HepG2 (cell line): Measurements from ENCODE around the gene MAN1A2. TPM values are rescaled to one million over a fixed set of nuclear protein-coding genes. Genes with fewer than 3 reads are reported as not detected.

Source experiments
- ATAC-seq: fragments of 200-7000 bp; cut with Tn5 transposase; 3 replicates; pipeline ENCODE4 v1.9.1; 2020; ENCODE audit warnings: mild to moderate bottlenecking, moderate library complexity
- BruUV-seq: library from RNA; stranded (reverse); fragments of 400-500 nt; replicated peaks from 2 replicates; lab custom pipeline; 2021; lab: Mats Ljungman, UMichigan
- CTCF ChIA-PET: fragments of 300-600 bp; formaldehyde crosslinking; extraction: SDS; loops from one replicate; lab custom pipeline; 2021; ENCODE audit warnings: low total read pairs, inconsistent platforms, low intra/inter-chr PET ratio; lab: Yijun Ruan, JAX
- POLR2A ChIA-PET: fragments of 350-600 bp; sonication (Branson Sonifier 250); formaldehyde crosslinking; loops from one replicate; lab custom pipeline; 2020; ENCODE audit warnings: antibody characterized with exemption, inconsistent platforms; lab: Yijun Ruan, JAX
- DNase-seq: peaks from one replicate; pipeline ENCODE4 v3.0.0-alpha.2; 2015; ENCODE audit warnings: low spot score
- FAIRE-seq: peaks from 3 replicates; lab custom pipeline; 2011; peaks lifted over from hg19 to GRCh38; lab: Jason Lieb, UNC
- H2AFZ ChIP-seq: one replicate; pipeline ENCODE4 v1.6.1; 2011; ENCODE audit warnings: low read length, inconsistent platforms
- H3K27ac ChIP-seq: fragments of 300-600 bp; 3 replicates; pipeline ENCODE4 v1.8.0; 2011; ENCODE audit warnings: mixed run types, mild to moderate bottlenecking, mixed read lengths, low read length, inconsistent platforms; ENCODE audit not compliant: insufficient read depth; ENCODE audit errors: extremely low read length
- H3K27me3 ChIP-seq, 2 experiments: fragments of 200-600 bp in 1 of 2; 2 replicates in 1 of 2; 3 replicates in 1 of 2; pipeline versions ENCODE4 v1.6.0 to v1.8.0; 2011; ENCODE audit warnings: low read length in 2 of 2, mild to moderate bottlenecking in 2 of 2, moderate library complexity in 2 of 2, inconsistent platforms in 1 of 2; ENCODE audit not compliant: insufficient read depth in 2 of 2, control insufficient read depth in 1 of 2
- H3K36me3 ChIP-seq, 2 experiments: fragments of 200-600 bp in 1 of 2; replicated peaks in 1 of 2; 2 replicates in 1 of 2; 3 replicates in 1 of 2; pipeline versions ENCODE4 v1.5.1 to v1.8.0; 2011; ENCODE audit warnings: low read length in 2 of 2, inconsistent platforms in 1 of 2; ENCODE audit not compliant: insufficient read depth in 2 of 2, control insufficient read depth in 1 of 2
- H3K4me1 ChIP-seq: 2 replicates; pipeline ENCODE4 v1.5.1; 2012; ENCODE audit warnings: low read length, inconsistent platforms; ENCODE audit not compliant: insufficient read depth
- H3K4me2 ChIP-seq: 2 replicates; pipeline ENCODE4 v1.6.0; 2011; ENCODE audit warnings: low read depth, low read length, inconsistent platforms
- H3K4me3 ChIP-seq, 3 experiments: fragments of 200-600 bp in 1 of 3; sonication (generic), shearing (Covaris generic) in 1 of 3; replicated peaks in 1 of 3; 2 replicates each; pipeline ENCODE4 v1.5.1; 2011 to 2016; ENCODE audit warnings: low read length in 3 of 3, inconsistent platforms in 2 of 3, low read depth in 2 of 3, mild to moderate bottlenecking in 2 of 3, control low read depth in 1 of 3, mixed read lengths in 1 of 3; ENCODE audit not compliant: insufficient read depth in 1 of 3
- H3K79me2 ChIP-seq: one replicate; pipeline ENCODE4 v1.6.1; 2011; ENCODE audit warnings: low read length, inconsistent platforms; ENCODE audit not compliant: insufficient read depth
- H3K9ac ChIP-seq: 2 replicates; pipeline ENCODE4 v1.6.0; 2011; ENCODE audit warnings: mild to moderate bottlenecking, low read depth, low read length, inconsistent platforms; ENCODE audit not compliant: insufficient read depth
- H3K9me3 ChIP-seq: 2 replicates; pipeline ENCODE4 v1.5.1; 2012; ENCODE audit warnings: mild to moderate bottlenecking, low read length
- H4K20me1 ChIP-seq: 2 replicates; pipeline ENCODE4 v1.6.0; 2011; ENCODE audit warnings: inconsistent platforms, mild to moderate bottlenecking, low read length, moderate library complexity; ENCODE audit not compliant: insufficient read depth
- ATAD3A ChIP-seq: sonication (generic); formaldehyde crosslinking; IDR thresholded peaks from 2 replicates; pipeline ENCODE4 v1.4.0; 2020; ENCODE audit warnings: missing genetic modification reagents
- FIP1L1 ChIP-seq: fragments of 200-400 bp; formaldehyde crosslinking; IDR thresholded peaks from 2 replicates; pipeline ENCODE4 v1.6.1; 2018; ENCODE audit warnings: low read depth, mild to moderate bottlenecking, low read length, moderate library complexity, borderline replicate concordance; ENCODE audit not compliant: insufficient read depth
- FLYWCH1 ChIP-seq: sonication (generic); formaldehyde crosslinking; IDR thresholded peaks from 2 replicates; pipeline ENCODE4 v1.8.1; 2023; ENCODE audit warnings: mild to moderate bottlenecking, missing genetic modification reagents
- NR1H2 ChIP-seq: sonication (generic); formaldehyde crosslinking; IDR thresholded peaks from 2 replicates; pipeline ENCODE4 v1.8.1; 2022; ENCODE audit warnings: low read depth, missing genetic modification reagents, borderline replicate concordance
- NR2C2 ChIP-seq: sonication (generic); formaldehyde crosslinking; IDR thresholded peaks from 2 replicates; pipeline ENCODE4 v1.4.0; 2020; ENCODE audit warnings: missing genetic modification reagents, mild to moderate bottlenecking, moderate library complexity, borderline replicate concordance
- RBM22 ChIP-seq: fragments of 200-400 bp; formaldehyde crosslinking; optimal IDR thresholded peaks from 2 replicates; pipeline ENCODE3; 2017; ENCODE audit warnings: mild to moderate bottlenecking, low read length, moderate library complexity
- THYN1 ChIP-seq: sonication (generic); formaldehyde crosslinking; IDR thresholded peaks from 2 replicates; pipeline ENCODE4 v1.8.1; 2023; ENCODE audit warnings: low read depth, mild to moderate bottlenecking, moderate library complexity, missing genetic modification reagents, borderline replicate concordance
- ZBED4 ChIP-seq: sonication (generic); formaldehyde crosslinking; IDR thresholded peaks from 2 replicates; pipeline ENCODE4 v1.4.0; 2020; ENCODE audit warnings: missing genetic modification reagents, borderline replicate concordance
- ZFP1 ChIP-seq: IDR thresholded peaks from 2 replicates; pipeline ENCODE4 v1.6.1; 2016
- ZNF121 ChIP-seq: sonication (generic); formaldehyde crosslinking; IDR thresholded peaks from 2 replicates; pipeline ENCODE4 v1.5.0; 2020; ENCODE audit warnings: mild to moderate bottlenecking, missing genetic modification reagents
- ZNF770 ChIP-seq: sonication (generic); formaldehyde crosslinking; IDR thresholded peaks from 2 replicates; pipeline ENCODE4 v1.5.0; 2020; ENCODE audit warnings: mild to moderate bottlenecking, missing genetic modification reagents
- ZNF879 ChIP-seq: sonication (generic); formaldehyde crosslinking; IDR thresholded peaks from 2 replicates; pipeline ENCODE4 v1.8.1; 2023; ENCODE audit warnings: missing genetic modification reagents
- ZSCAN29 ChIP-seq: sonication (generic); formaldehyde crosslinking; conservative IDR thresholded peaks from 2 replicates; pipeline ENCODE4 v1.4.0; 2020; ENCODE audit warnings: mild to moderate bottlenecking, missing genetic modification reagents
- WGBS: methylation state at CpG from one replicate; pipeline ENCODE4 v1.1.6; 2017; ENCODE audit warnings: low lambda C conversion rate; 5-methylcytosine and 5-hydroxymethylcytosine counted together
- in situ Hi-C: cut with HindIII; loops from 2 replicates; pipeline ENCODE4 v1.10.0; 2017; ENCODE audit warnings: low pct_unique_long_range_greater_than_20kb; ENCODE audit not compliant: extremely low pct_ligation_motif_present
- intact Hi-C: fragments of 100-400 bp; cut with micrococcal nuclease; formaldehyde crosslinking; loops from one replicate; pipeline ENCODE4 v1.10.0; 2022; ENCODE audit not compliant: unreplicated experiment
- polyA plus RNA-seq, 8 experiments: library from polyadenylated mRNA; depleted of rRNA in 3 of 8; stranded (reverse) in 7 of 8; unstranded in 1 of 8; fragments of >200 nt; fragmentation: Illumina TruSeq in 4 of 8; extraction: Trizol in 4 of 8; gene quantifications; 2 replicates each; pipeline versions ENCODE4 v1.2.1 to v1.2.3, GENCODE V29; 2011 to 2016; ENCODE audit warnings: low read depth in 4 of 8, missing spikeins in 1 of 8, mixed read lengths in 1 of 8; ENCODE audit not compliant: insufficient read depth in 1 of 8
- total RNA-seq, 5 experiments: library from RNA; depleted of rRNA; stranded (reverse); fragments of >200 nt; fragmentation: Illumina TruSeq; extraction: Trizol; gene quantifications; 2 replicates each; pipeline ENCODE4 v1.2.3, GENCODE V29; 2016; ENCODE audit warnings: low read depth in 1 of 5

The MAN1A2 gene
- total and polyA plus RNA-seq, 2 of the 13 experiments (the other 11 are each of a cell fraction or from before 2014, with no cell fraction given) = 8.0 to 19.9 TPM

GRCh38 chr1:117372863-117373412 lies 5.7 kb downstream of the MAN1A2 start:
- Histone ChIP-seq H3K79me2 (peaks cover 84% of the 10 kb centered on the region), H3K4me1 (peaks cover 19% of the 10 kb centered on the region), H3K27me3 (no peaks in the 10 kb centered on the region), H3K4me3 (no peak overlapping the region), H3K36me3 (no peaks in the 10 kb centered on the region), H3K9me3 (no peaks in the 10 kb centered on the region), H4K20me1 (peaks cover 4% of the 10 kb centered on the region; the same call in 1 of the 2 replicates), H3K27ac (no peak overlapping the region), H2AFZ (no peak overlapping the region), H3K4me2 (no peak overlapping the region), H3K9ac (no peak overlapping the region)
- in situ Hi-C loops = no loop called here
- intact Hi-C loops = no loop called here
- FAIRE-seq (no peak), DNase-seq (no peak), ATAC-seq (no peak)
- CTCF ChIA-PET = no interaction called here
- BruUV-seq = no TSS peak
- POLR2A ChIA-PET = no interaction called here
- no peak for TF ChIP-seq ATAD3A (CRISPR knock-in tag)
- no peak for TF ChIP-seq RBM22
- no peak for TF ChIP-seq NR1H2 (CRISPR knock-in tag)
- no peak for TF ChIP-seq ZSCAN29
- TF ChIP-seq FLYWCH1 = no peak
- TF ChIP-seq ZNF879 (CRISPR knock-in tag) = no peak
- no peak for TF ChIP-seq THYN1
- TF ChIP-seq ZFP1 (CRISPR knock-in tag) = no peak
- TF ChIP-seq FIP1L1 = no peak
- TF ChIP-seq NR2C2 (CRISPR knock-in tag) = no peak
- WGBS = 98% methylated on average over 5 of the region's 5 CpGs

- DNase-seq (no peak), FAIRE-seq (no peak), ATAC-seq (no peak)
- no TSS peak for BruUV-seq
- ChIA-PET POLR2A (no interaction called here), CTCF (no interaction called here)
- Histone ChIP-seq H3K4me3 (no peak overlapping the region), H3K9ac (no peak overlapping the region), H3K27me3 (no peaks in the 10 kb centered on the region), H3K9me3 (no peaks in the 10 kb centered on the region), H3K27ac (no peak overlapping the region), H2AFZ (no peak overlapping the region), H3K4me1 (peaks cover 19% of the 10 kb centered on the region), H3K4me2 (no peak overlapping the region), H4K20me1 (peaks cover 3% of the 10 kb centered on the region; the same call in 1 of the 2 replicates), H3K79me2 (peaks cover 83% of the 10 kb centered on the region), H3K36me3 (no peaks in the 10 kb centered on the region)
- in situ Hi-C loops = no loop called here
- TF ChIP-seq ZNF121 (peak; percentile 74), ZBED4 (no peak), ZNF770 (CRISPR knock-in tag) (peak; percentile 29; the same call in 1 of the 2 replicates)
- 71% methylated on average over 4 of the region's 4 CpGs for WGBS
- intact Hi-C loops = no loop called here
Measured at GRCh38 chr1:117373932-117374331, 6.7 kb downstream of the MAN1A2 start.
